SK-N-SH treated with all-trans-retinoic acid at 6 μM for 48 hours (cell line): Measurements from ENCODE around the gene LGR4.

Experiments used
- GLIS3 ChIP-seq: fragments of 250-450 bp; sonication (Bioruptor Pico); IDR thresholded peaks from 2 replicates; pipeline ENCODE4 v1.5.0; 2020; ENCODE audit warnings: mild to moderate bottlenecking, moderate library complexity
- TF ChIP-seq, protein P1 (sequence below): fragments of 250-450 bp; sonication (Bioruptor Pico); IDR thresholded peaks from 2 replicates; pipeline ENCODE4 v1.5.0; 2020; ENCODE audit warnings: mild to moderate bottlenecking, moderate library complexity

DNA sequence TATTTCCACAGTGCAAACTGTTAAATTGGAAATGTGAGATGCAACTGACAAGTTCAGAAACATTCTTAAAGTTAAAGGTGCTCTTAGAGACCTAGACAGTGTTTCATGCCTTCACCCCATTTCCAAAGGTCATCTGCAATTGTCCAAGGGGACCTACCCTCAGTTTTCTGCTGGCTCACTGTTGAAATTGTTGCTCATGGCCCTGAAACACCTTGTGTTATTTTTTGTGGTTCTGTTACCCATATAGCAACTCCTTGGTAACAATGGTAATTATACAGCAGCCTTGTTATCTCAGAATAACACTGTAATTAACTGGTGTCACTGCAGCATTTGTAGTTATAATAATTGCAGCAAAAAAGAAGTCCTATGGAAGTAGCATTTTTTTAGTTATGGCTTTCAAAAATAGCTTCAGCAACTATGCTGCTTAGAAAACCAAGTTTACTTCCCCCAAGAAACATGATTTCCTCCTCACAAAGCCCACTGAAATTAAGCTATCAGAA lies 60.3 kb downstream of the LGR4 start:
- TF ChIP-seq, protein P1, sequence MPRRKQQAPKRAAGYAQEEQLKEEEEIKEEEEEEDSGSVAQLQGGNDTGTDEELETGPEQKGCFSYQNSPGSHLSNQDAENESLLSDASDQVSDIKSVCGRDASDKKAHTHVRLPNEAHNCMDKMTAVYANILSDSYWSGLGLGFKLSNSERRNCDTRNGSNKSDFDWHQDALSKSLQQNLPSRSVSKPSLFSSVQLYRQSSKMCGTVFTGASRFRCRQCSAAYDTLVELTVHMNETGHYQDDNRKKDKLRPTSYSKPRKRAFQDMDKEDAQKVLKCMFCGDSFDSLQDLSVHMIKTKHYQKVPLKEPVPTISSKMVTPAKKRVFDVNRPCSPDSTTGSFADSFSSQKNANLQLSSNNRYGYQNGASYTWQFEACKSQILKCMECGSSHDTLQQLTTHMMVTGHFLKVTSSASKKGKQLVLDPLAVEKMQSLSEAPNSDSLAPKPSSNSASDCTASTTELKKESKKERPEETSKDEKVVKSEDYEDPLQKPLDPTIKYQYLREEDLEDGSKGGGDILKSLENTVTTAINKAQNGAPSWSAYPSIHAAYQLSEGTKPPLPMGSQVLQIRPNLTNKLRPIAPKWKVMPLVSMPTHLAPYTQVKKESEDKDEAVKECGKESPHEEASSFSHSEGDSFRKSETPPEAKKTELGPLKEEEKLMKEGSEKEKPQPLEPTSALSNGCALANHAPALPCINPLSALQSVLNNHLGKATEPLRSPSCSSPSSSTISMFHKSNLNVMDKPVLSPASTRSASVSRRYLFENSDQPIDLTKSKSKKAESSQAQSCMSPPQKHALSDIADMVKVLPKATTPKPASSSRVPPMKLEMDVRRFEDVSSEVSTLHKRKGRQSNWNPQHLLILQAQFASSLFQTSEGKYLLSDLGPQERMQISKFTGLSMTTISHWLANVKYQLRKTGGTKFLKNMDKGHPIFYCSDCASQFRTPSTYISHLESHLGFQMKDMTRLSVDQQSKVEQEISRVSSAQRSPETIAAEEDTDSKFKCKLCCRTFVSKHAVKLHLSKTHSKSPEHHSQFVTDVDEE (CRISPR knock-in tag): no peak
- TF ChIP-seq GLIS3 (CRISPR knock-in tag): no peak
